Measurements from ENCODE around the gene MAN2A2. TPM values are rescaled to one million over a fixed set of nuclear protein-coding genes. Genes with fewer than 3 reads are reported as not detected.
A peak's percentile ranks its signal among the peaks of the same experiment; 100 is the strongest.
"Not testable (repeated sequence)": the region's sequence is repeated elsewhere in the genome, so short reads cannot be mapped to it uniquely, and the experiment has no call there.

MAN2A2 gene
- total RNA-seq, 5 donors from 2014 or later (not counting 1 experiment from before 2014, with no cell fraction given): 119 to 158 (median 142) TPM

- ChIA-PET POLR2A (interaction anchor here in 1 of 2 donors (0.5 to 0.6 kb wide), 2 partner anchors 24 to 40 kb away, joined by 3 to 4 read pairs; no protein-coding TSS in a partner anchor), CTCF (interaction anchor here in 1 of 2 donors (1.7 kb wide), 1 partner anchor 27 kb away, joined by 7 read pairs; the partner anchor contains the start of gene HDDC3)
- WGBS (ENCODE audit: insufficient coverage): 97% methylated on average over 26 of the region's 28 CpGs
- H3K27ac Mint-ChIP-seq: no peak overlapping the region
- ATAC-seq (replicated peaks in 1 of 4) (no peak), DNase-seq (no peak)
- H3K27me3 Mint-ChIP-seq: no peaks in the 10 kb centered on the region
- H3K4me1 Mint-ChIP-seq: peaks cover 24 to 27% (median 27%) of the 10 kb centered on the region in 3 donors
- H3K9me3 ChIP-seq: no peaks in the 10 kb centered on the region
- H3K27me3 ChIP-seq (replicated peaks in 1 of 2; ENCODE audit: control insufficient read depth in 2 of 2, extremely low read depth in 1 of 2, insufficient read depth in 2 of 2, low read length in 1 of 2): no peaks in the 10 kb centered on the region
- no peak overlapping the region for H3K4me3 ChIP-seq (ENCODE audit: control insufficient read depth in 1 of 2, extremely low read depth in 1 of 2, low read length in 1 of 2)
- peak overlapping the region in 1 of 3 donors; percentile 17 for H3K4me3 Mint-ChIP-seq
- no peak overlapping the region for H3K27ac ChIP-seq (ENCODE audit: low read length)
- peaks cover 32% of the 10 kb centered on the region for H3K36me3 Mint-ChIP-seq
- H3K36me3 ChIP-seq (ENCODE audit: control insufficient read depth in 2 of 2, extremely low read depth in 1 of 2, insufficient read depth in 1 of 2, low read length in 1 of 2): peaks cover 28 to 52% of the 10 kb centered on the region in 2 donors
- H3K9me3 Mint-ChIP-seq: no peaks in the 10 kb centered on the region
- H3K4me1 ChIP-seq (ENCODE audit: control insufficient read depth in 1 of 2, extremely low read depth in 1 of 2, insufficient read depth in 2 of 2, low read length in 2 of 2): peaks cover 3 to 19% of the 10 kb centered on the region in 2 experiments
Observed at GRCh38 chr15:90905306-90906180, 2.4 kb downstream of the MAN2A2 start.

- Mint-ChIP-seq H3K4me1 (peaks cover 22 to 24% (median 23%) of the 10 kb centered on the region in 3 donors), H3K27me3 (no peaks in the 10 kb centered on the region), H3K9me3 (no peaks in the 10 kb centered on the region), H3K27ac (peak overlapping the region in 1 of 2 donors; percentile 36), H3K4me3 (no peak overlapping the region), H3K36me3 (peaks cover 34% of the 10 kb centered on the region)
- Histone ChIP-seq H3K4me3 (ENCODE audit: control insufficient read depth in 1 of 2, extremely low read depth in 1 of 2, low read length in 1 of 2) (no peak overlapping the region), H3K36me3 (ENCODE audit: control insufficient read depth in 2 of 2, extremely low read depth in 1 of 2, insufficient read depth in 1 of 2, low read length in 1 of 2) (peaks cover 34 to 59% of the 10 kb centered on the region in 2 donors), H3K27ac (ENCODE audit: low read length) (no peak overlapping the region), H3K9me3 (no peaks in the 10 kb centered on the region), H3K4me1 (ENCODE audit: control insufficient read depth in 1 of 2, extremely low read depth in 1 of 2, insufficient read depth in 2 of 2, low read length in 2 of 2) (peaks cover 3 to 19% of the 10 kb centered on the region in 2 experiments), H3K27me3 (replicated peaks in 1 of 2; ENCODE audit: control insufficient read depth in 2 of 2, extremely low read depth in 1 of 2, insufficient read depth in 2 of 2, low read length in 1 of 2) (no peaks in the 10 kb centered on the region)
- no peak for ATAC-seq (replicated peaks in 1 of 4)
- ChIA-PET CTCF (no interaction called here), POLR2A (no interaction called here)
- WGBS (ENCODE audit: insufficient coverage): 100% methylated on average over 8 of the region's 11 CpGs
- DNase-seq: no peak
Observed at GRCh38 chr15:90906181-90906849, 3.2 kb downstream of the MAN2A2 start.

GRCh38 chr15:90907051-90907660 is 4.1 kb downstream of the MAN2A2 start:
- ChIA-PET POLR2A (no interaction called here), CTCF (interaction anchor here in 1 of 2 donors (0.5 kb wide), 1 partner anchor 43 kb away, joined by 3 read pairs; no protein-coding TSS in a partner anchor)
- peaks cover 34% of the 10 kb centered on the region for H3K36me3 Mint-ChIP-seq
- 91% methylated on average over 10 of the region's 15 CpGs for WGBS (ENCODE audit: insufficient coverage)
- no peaks in the 10 kb centered on the region for H3K27me3 ChIP-seq (replicated peaks in 1 of 2; ENCODE audit: control insufficient read depth in 2 of 2, extremely low read depth in 1 of 2, insufficient read depth in 2 of 2, low read length in 1 of 2)
- no peaks in the 10 kb centered on the region for H3K9me3 ChIP-seq
- H3K9me3 Mint-ChIP-seq: no peaks in the 10 kb centered on the region
- no peak overlapping the region for H3K27ac ChIP-seq (ENCODE audit: low read length)
- ATAC-seq (replicated peaks in 1 of 4) (no peak), DNase-seq (no peak)
- H3K27me3 Mint-ChIP-seq: no peaks in the 10 kb centered on the region
- H3K4me3 ChIP-seq (ENCODE audit: control insufficient read depth in 1 of 2, extremely low read depth in 1 of 2, low read length in 1 of 2): no peak overlapping the region
- H3K4me1 Mint-ChIP-seq: peaks cover 14 to 16% (median 15%) of the 10 kb centered on the region in 3 donors
- H3K4me3 Mint-ChIP-seq: no peak overlapping the region
- H3K4me1 ChIP-seq (ENCODE audit: control insufficient read depth in 1 of 2, extremely low read depth in 1 of 2, insufficient read depth in 2 of 2, low read length in 2 of 2): peaks cover 3 to 13% of the 10 kb centered on the region in 2 experiments
- H3K27ac Mint-ChIP-seq: no peak overlapping the region
- peaks cover 42 to 68% of the 10 kb centered on the region in 2 donors for H3K36me3 ChIP-seq (ENCODE audit: control insufficient read depth in 2 of 2, extremely low read depth in 1 of 2, insufficient read depth in 1 of 2, low read length in 1 of 2)

DNA sequence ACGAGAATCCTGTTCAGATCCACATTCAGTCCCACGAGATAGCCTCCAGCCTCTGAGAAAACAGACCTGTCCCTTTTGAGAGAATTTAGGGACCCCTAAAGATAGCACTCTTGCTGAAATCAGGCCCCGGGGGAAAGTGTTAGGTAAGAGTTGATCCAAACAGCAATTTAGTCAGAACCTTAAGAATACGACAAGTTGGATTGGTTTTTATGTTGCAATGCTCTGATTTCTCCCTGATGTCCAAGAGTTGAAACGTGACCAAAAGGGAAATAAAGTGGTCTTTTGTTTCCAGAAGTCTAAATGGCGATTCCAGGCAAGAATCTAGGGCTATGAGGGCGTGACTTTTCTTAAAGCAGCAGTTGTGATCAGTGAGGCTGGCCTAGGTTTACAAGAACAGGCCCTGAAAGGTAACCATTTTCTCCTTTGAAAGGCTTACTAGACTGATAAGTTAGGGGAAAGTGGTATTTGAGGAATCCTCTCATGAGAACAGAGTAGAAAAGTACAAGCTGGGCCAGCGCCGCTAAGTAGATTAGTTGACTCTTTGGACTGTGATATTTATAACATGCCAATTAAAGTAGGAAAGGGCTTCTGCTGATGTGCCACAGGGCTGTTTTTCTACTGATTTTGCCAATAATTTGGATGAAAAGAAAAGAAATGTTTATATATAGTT is 4.9 kb downstream of the MAN2A2 start:
- no peaks in the 10 kb centered on the region for H3K9me3 Mint-ChIP-seq
- CTCF ChIA-PET: no interaction called here
- peaks cover 37% of the 10 kb centered on the region for H3K36me3 Mint-ChIP-seq
- H3K9me3 ChIP-seq: no peaks in the 10 kb centered on the region
- POLR2A ChIA-PET: no interaction called here
- H3K4me1 Mint-ChIP-seq: peaks cover 13 to 15% (median 14%) of the 10 kb centered on the region in 3 donors
- WGBS (ENCODE audit: insufficient coverage): 100% methylated on average over 7 of the region's 9 CpGs
- H3K36me3 ChIP-seq (ENCODE audit: control insufficient read depth in 2 of 2, extremely low read depth in 1 of 2, insufficient read depth in 1 of 2, low read length in 1 of 2): peaks cover 46 to 76% of the 10 kb centered on the region in 2 donors
- no peak overlapping the region for H3K27ac ChIP-seq (ENCODE audit: low read length)
- H3K4me3 Mint-ChIP-seq: no peak overlapping the region
- H3K27ac Mint-ChIP-seq: no peak overlapping the region
- DNase-seq (no peak), ATAC-seq (replicated peaks in 1 of 4) (no peak)
- no peaks in the 10 kb centered on the region for H3K27me3 ChIP-seq (replicated peaks in 1 of 2; ENCODE audit: control insufficient read depth in 2 of 2, extremely low read depth in 1 of 2, insufficient read depth in 2 of 2, low read length in 1 of 2)
- H3K4me3 ChIP-seq (ENCODE audit: control insufficient read depth in 1 of 2, extremely low read depth in 1 of 2, low read length in 1 of 2): no peak overlapping the region
- no peaks in the 10 kb centered on the region for H3K27me3 Mint-ChIP-seq
- peaks cover 3 to 11% of the 10 kb centered on the region in 2 experiments for H3K4me1 ChIP-seq (ENCODE audit: control insufficient read depth in 1 of 2, extremely low read depth in 1 of 2, insufficient read depth in 2 of 2, low read length in 2 of 2)

DNA sequence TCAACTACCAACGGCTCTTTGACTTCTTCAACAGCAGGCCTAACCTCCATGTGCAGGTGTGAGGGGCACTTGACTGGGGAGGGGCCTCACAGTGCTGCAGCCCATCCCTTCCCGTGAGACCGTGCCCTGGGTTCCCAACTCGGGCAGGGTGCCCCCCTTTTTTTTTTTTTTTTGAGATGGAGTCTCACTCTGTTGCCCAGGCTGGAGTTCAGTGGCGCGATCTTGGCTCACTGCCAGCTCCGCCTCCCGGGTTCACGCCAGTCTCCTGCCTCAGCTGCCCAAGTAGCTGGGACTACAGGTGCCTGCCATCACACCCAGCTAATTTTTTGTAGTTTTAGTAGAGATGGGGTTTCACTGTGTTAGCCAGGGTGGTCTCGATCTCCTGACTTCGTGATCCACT is 6.3 kb downstream of the MAN2A2 start:
- CTCF ChIA-PET: interaction anchor here in 1 of 2 donors (0.7 kb wide), 1 partner anchor 36 kb away, joined by 7 read pairs; no protein-coding TSS in a partner anchor
- POLR2A ChIA-PET; H3K4me3 Mint-ChIP-seq; H3K27me3 Mint-ChIP-seq; H3K27me3 ChIP-seq (replicated peaks in 1 of 2; ENCODE audit: control insufficient read depth in 2 of 2, extremely low read depth in 1 of 2, insufficient read depth in 2 of 2, low read length in 1 of 2); H3K27ac Mint-ChIP-seq; H3K4me1 ChIP-seq (ENCODE audit: control insufficient read depth in 1 of 2, extremely low read depth in 1 of 2, insufficient read depth in 2 of 2, low read length in 2 of 2); DNase-seq; ATAC-seq (replicated peaks in 1 of 4); H3K9me3 Mint-ChIP-seq; H3K27ac ChIP-seq (ENCODE audit: low read length); H3K4me1 Mint-ChIP-seq; H3K4me3 ChIP-seq (ENCODE audit: control insufficient read depth in 1 of 2, extremely low read depth in 1 of 2, low read length in 1 of 2); H3K9me3 ChIP-seq: not testable (repeated sequence)
- H3K36me3 Mint-ChIP-seq: peaks cover 49% of the 10 kb centered on the region
- WGBS (ENCODE audit: insufficient coverage): 96% methylated on average over 4 of the region's 11 CpGs
- H3K36me3 ChIP-seq (ENCODE audit: control insufficient read depth in 2 of 2, extremely low read depth in 1 of 2, insufficient read depth in 1 of 2, low read length in 1 of 2): peaks cover 53 to 89% of the 10 kb centered on the region in 2 donors

All from T-cell (primary cell).